GM12872 (cell line): ENCODE results near the gene ZCCHC2.

ENCODE experiments used
- CTCF ChIP-seq: IDR thresholded peaks from 3 replicates; pipeline ENCODE4 v1.5.1; 2011; ENCODE audit warnings: low read depth, mild to moderate bottlenecking, low read length, moderate library complexity; ENCODE audit not compliant: insufficient read depth

The ZCCHC2 gene

GRCh38 chr18:62584241-62585120 lies 61.7 kb downstream of the ZCCHC2 start:
- peak; percentile 96 for TF ChIP-seq CTCF

- TF ChIP-seq CTCF = no peak
These were observed 62.7 kb downstream of the ZCCHC2 start for GRCh38 chr18:62585274-62586150.

- peak; percentile 90 for TF ChIP-seq CTCF
These were observed 63.4 kb downstream of the ZCCHC2 start for GRCh38 chr18:62586151-62586774.

- no peak for TF ChIP-seq CTCF
These were observed 64.1 kb downstream of the ZCCHC2 start for GRCh38 chr18:62586781-62587487.

- TF ChIP-seq CTCF = no peak
These were observed 64.9 kb downstream of the ZCCHC2 start for GRCh38 chr18:62587689-62588088.

GRCh38 chr18:62588217-62588616 lies 65.4 kb downstream of the ZCCHC2 start:
- TF ChIP-seq CTCF = no peak
